ENCODE data around the gene WASHC1.
"Not testable (repeated sequence)": the region's sequence is repeated elsewhere in the genome, so short reads cannot be mapped to it uniquely, and the experiment has no call there.

The WASHC1 gene

GRCh38 chr9:14129-14809 lies 15.0 kb downstream of the WASHC1 start:
- not testable (repeated sequence) for DNase-seq

DNA sequence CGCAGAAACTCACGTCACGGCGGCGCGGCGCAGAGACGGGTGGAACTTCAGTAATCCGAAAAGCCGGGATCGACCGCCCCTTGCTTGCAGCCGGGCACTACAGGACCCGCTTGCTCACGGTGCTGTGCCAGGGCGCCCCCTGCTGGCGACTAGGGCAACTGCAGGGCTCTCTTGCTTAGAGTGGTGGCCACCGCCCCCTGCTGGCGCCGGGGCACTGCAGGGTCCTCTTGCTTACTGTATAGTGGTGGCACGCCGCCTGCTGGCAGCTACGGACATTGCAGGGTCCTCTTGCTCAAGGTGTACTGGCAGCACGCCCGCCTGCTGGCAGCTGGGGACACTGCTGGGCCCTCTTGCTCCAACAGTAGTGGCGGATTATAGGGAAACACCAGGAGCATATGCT lies 18.1 kb downstream of the WASHC1 start:
- DNase-seq, result not testable (repeated sequence)

GRCh38 chr9:10653-11053 lies 18.6 kb downstream of the WASHC1 start:
- DNase-seq, result not testable (repeated sequence)

GRCh38 chr9:10207-10606 lies 19.0 kb downstream of the WASHC1 start:
- DNase-seq, result not testable (repeated sequence)

Measured in fibroblast of skin of abdomen (primary cell).